Skeletal muscle tissue (tissue), 4 donors: ENCODE results near the gene NUDT5. TPM values are rescaled to one million over a fixed set of nuclear protein-coding genes. Genes with fewer than 3 reads are reported as not detected.
A peak's percentile ranks its signal among the peaks of the same experiment; 100 is the strongest.

Experiments used
- H3K27ac ChIP-seq: one replicate; pipeline ENCODE4 v1.7.0; 2013; ENCODE audit warnings: mild to moderate bottlenecking, low read depth, low read length, inconsistent platforms
- H3K27me3 ChIP-seq, 3 donors: one replicate each; pipeline ENCODE4 v1.7.0; 2013; ENCODE audit warnings: low read length in 3 of 3; ENCODE audit not compliant: control insufficient read depth in 3 of 3, insufficient read depth in 3 of 3
- H3K36me3 ChIP-seq, 3 donors: one replicate each; pipeline ENCODE4 v1.7.0; 2013; ENCODE audit warnings: low read length in 3 of 3; ENCODE audit not compliant: control insufficient read depth in 3 of 3, insufficient read depth in 3 of 3
- H3K4me1 ChIP-seq, 3 donors: one replicate each; pipeline ENCODE4 v1.7.0; 2013; ENCODE audit warnings: low read length in 3 of 3, mild to moderate bottlenecking in 3 of 3; ENCODE audit not compliant: control insufficient read depth in 3 of 3, insufficient read depth in 3 of 3
- H3K4me3 ChIP-seq, 3 donors: one replicate each; pipeline ENCODE4 v1.7.0; 2013; ENCODE audit warnings: low read length in 3 of 3
- H3K9ac ChIP-seq, 3 donors: one replicate each; pipeline ENCODE4 v1.7.0; 2013; ENCODE audit warnings: low read length in 3 of 3, mild to moderate bottlenecking in 3 of 3, moderate library complexity in 2 of 3, low read depth in 1 of 3
- H3K9me3 ChIP-seq, 3 donors: one replicate each; pipeline ENCODE4 v1.7.0; 2013; ENCODE audit warnings: low read length in 3 of 3; ENCODE audit not compliant: control insufficient read depth in 3 of 3
- total RNA-seq: library from RNA; depleted of rRNA; stranded (reverse); fragments of >200 nt; gene quantifications from one replicate; pipeline ENCODE4 v1.2.3, GENCODE V29; 2014
- donor health status: Osteomylitis.

The NUDT5 gene
- total RNA-seq, 1 donor from 2014 or later: 15.7 TPM

DNA sequence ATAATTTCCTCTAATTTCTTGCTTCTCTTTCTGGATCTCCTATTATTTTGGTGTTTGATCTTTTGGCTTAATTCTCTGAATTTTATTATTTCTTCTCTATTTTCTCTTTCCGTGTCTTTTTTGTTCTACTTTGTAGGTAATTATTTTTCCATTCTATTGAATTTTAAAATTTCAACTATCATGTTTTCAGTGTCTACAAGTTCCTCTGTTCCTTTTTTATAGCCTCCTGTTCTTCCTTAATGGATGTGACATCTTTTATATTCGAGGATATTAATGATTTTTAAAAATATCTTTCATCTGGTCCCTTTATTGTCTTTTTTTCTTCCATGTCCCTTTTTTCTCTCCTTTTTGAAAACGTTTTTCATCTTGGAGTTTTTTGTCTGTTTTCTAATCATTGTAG, 11.4 kb upstream of the NUDT5 start:
- Histone ChIP-seq H3K27me3 (no peaks in the 10 kb centered on the region), H3K9ac (no peak overlapping the region), H3K27ac (no peak overlapping the region), H3K36me3 (peaks cover 16 to 29% (median 16%) of the 10 kb centered on the region in 3 donors), H3K9me3 (no peaks in the 10 kb centered on the region), H3K4me3 (no peak overlapping the region), H3K4me1 (no peaks in the 10 kb centered on the region)

DNA sequence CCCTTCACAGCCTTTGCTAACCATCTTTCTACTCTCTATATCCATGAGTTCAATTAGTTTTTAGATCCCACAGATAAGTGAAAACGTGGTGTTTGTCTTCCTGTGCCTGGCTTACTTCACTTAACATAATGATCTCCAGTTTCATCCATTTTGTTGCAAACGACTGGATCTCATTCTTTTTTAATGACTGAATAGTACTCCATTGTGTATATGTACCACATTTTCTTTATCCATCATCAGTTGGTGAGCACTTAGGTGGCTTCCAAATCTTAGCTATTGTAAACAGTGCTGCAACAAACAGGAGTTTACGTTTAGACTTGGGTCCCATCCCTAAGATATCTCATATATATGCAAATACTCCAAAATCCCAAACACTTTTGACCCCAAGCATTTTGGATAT, 9.4 kb upstream of the NUDT5 start:
- no peaks in the 10 kb centered on the region for H3K27me3 ChIP-seq
- no peak overlapping the region for H3K4me3 ChIP-seq
- H3K4me1 ChIP-seq: no peaks in the 10 kb centered on the region
- no peaks in the 10 kb centered on the region for H3K9me3 ChIP-seq
- H3K9ac ChIP-seq: no peak overlapping the region
- peaks cover 12 to 27% (median 18%) of the 10 kb centered on the region in 3 donors for H3K36me3 ChIP-seq
- H3K27ac ChIP-seq: no peak overlapping the region

DNA sequence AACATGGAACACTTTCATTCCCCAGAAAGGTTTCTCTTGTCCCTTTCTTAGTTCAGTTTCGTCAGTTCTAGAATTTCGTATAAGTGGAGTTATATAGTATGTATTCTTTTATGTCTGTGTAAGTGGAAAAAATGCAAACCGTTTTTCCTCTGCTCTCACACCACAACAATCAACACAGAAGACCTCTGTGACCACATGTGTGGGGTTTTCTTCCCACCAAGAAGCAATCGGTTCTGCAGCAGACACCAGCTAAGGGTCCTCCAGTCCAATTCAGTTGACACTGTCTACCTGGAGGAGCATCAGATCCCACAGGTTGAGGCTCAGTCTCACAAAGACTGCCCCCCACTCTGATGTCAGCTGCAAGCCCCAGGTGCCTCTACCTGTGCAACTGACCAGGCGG, 6.5 kb upstream of the NUDT5 start:
- H3K36me3 ChIP-seq: peaks cover 6 to 29% (median 17%) of the 10 kb centered on the region in 3 donors
- no peaks in the 10 kb centered on the region for H3K9me3 ChIP-seq
- H3K9ac ChIP-seq: no peak overlapping the region
- peaks cover 0 to 6% (median 4%) of the 10 kb centered on the region in 3 donors for H3K4me1 ChIP-seq
- H3K4me3 ChIP-seq: no peak overlapping the region
- no peaks in the 10 kb centered on the region for H3K27me3 ChIP-seq
- no peak overlapping the region for H3K27ac ChIP-seq

DNA sequence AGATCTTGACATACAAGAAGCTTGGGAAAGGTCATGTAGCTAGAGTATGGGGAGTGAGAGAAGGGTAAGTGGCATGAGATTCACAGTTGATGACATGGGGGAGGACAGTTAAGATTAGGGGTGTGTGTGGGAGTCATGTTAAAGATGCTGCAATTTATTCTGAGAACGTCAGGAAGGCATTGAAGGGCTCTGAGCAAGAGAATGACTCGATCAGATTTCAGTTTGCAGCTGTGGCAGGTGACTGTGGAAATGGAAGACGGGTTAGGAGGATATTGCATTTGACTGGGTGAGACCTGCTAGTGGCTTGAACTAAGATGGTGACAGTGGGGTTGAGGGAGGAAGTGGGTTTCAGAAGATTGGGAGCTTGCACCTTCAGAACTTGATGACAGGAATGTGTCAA, 5.9 kb upstream of the NUDT5 start:
- Histone ChIP-seq H3K9ac (no peak overlapping the region), H3K4me3 (no peak overlapping the region), H3K36me3 (peaks cover 6 to 29% (median 17%) of the 10 kb centered on the region in 3 donors), H3K4me1 (peaks cover 2 to 12% (median 4%) of the 10 kb centered on the region in 3 donors), H3K27me3 (no peaks in the 10 kb centered on the region), H3K27ac (no peak overlapping the region), H3K9me3 (no peaks in the 10 kb centered on the region)

DNA sequence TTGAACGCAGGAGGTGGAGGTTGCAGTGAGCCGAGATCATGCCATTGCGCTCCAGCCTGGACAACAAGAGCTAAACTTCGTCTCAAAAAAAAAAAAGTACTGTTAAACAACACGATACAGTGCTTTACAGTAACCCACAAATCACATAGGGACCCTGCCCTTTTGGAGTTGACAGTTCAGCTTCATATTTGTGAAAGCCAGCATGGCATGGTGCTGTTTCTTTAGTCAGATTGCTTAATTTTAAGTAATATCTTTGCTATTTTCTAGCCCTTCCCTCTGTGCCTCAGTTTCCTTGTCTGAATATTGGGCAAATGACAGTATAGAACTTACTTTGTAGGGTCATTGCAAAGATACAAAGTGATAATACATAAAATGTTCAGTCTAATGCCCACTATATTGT, 5.2 kb upstream of the NUDT5 start:
- peaks cover 6 to 29% (median 17%) of the 10 kb centered on the region in 3 donors for H3K36me3 ChIP-seq
- no peaks in the 10 kb centered on the region for H3K27me3 ChIP-seq
- no peak overlapping the region for H3K9ac ChIP-seq
- no peak overlapping the region for H3K4me3 ChIP-seq
- no peaks in the 10 kb centered on the region for H3K9me3 ChIP-seq
- no peak overlapping the region for H3K27ac ChIP-seq
- H3K4me1 ChIP-seq: peaks cover 2 to 12% (median 10%) of the 10 kb centered on the region in 3 donors

DNA sequence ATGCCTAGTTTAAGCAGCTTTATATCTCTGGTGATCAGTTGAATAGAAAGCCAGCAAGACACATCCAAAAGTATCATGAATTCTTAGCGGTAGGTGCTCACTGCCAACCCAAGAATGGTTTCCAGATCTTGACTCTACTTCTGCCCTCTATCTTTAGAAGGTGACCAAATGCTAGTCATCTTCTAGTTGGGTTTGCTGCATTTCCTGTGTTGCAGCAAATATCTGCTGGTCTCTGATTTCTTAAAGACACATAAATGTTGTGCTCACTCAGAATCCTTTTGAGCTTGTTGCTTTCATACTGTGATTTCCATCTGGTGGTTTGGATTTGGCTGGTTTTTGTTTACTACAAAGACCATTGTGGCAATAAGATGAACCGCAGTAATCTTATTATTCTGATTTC, 2.5 kb upstream of the NUDT5 start:
- Histone ChIP-seq H3K27ac (no peak overlapping the region), H3K36me3 (peaks cover 6 to 20% (median 17%) of the 10 kb centered on the region in 3 donors), H3K27me3 (no peaks in the 10 kb centered on the region), H3K4me1 (peaks cover 8 to 25% (median 22%) of the 10 kb centered on the region in 3 donors), H3K9ac (no peak overlapping the region), H3K4me3 (no peak overlapping the region), H3K9me3 (no peaks in the 10 kb centered on the region)

DNA sequence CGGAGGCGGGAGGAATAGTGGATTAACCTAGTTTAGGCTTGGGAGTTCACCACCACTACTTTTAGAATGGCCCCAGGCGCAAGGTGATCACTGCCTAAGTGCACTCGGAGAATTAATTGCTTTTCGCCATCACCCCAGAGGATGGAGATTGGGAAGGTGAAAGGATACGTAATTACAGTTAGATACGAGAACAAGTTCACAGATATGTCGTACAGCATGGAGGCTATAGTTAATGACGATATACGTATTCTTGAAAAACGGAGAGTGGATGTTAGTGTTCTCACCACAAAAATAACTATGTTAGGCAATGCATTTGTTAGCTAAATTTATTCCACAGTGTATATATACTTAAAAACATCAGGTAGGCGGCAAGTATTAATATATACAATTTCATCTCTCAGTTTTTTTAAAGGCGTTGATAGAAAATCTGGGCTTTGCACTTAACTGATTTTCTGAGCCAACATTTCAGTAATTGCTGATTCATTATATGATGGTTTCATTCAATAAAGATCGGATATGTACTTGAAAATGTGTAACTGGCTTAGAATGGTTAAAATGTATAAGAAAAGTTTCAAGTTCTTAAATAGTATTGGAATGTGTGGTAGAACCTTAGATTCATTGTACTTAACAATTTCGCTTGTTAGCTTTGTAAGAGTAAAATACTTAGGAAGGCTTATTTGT, 980 bp upstream of the NUDT5 start:
- peaks cover 3 to 18% (median 12%) of the 10 kb centered on the region in 3 donors for H3K36me3 ChIP-seq
- no peaks in the 10 kb centered on the region for H3K27me3 ChIP-seq
- H3K9ac ChIP-seq: peak overlapping the region; percentile 93 to 98 (median 96)
- peaks cover 8 to 25% (median 22%) of the 10 kb centered on the region in 3 donors for H3K4me1 ChIP-seq
- H3K4me3 ChIP-seq: peak overlapping the region; percentile 98 to 99 (median 98)
- no peaks in the 10 kb centered on the region for H3K9me3 ChIP-seq
- peak overlapping the region; percentile 93 for H3K27ac ChIP-seq

DNA sequence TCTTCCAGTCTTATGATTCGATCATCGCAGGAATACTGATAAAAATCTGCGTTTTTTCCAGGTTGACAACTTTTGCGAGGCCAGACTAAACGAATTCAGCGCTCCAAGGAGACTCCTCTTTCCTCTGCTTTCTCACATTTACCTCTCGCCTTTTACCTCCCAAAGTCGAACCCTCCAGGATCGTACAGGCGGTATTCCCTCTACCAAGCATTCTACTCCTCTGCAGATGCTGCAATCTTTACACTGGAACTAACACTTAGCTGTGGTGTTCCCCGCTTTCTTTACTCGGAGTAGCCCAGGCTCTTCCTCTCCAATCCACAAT, 449 bp downstream of the NUDT5 start:
- H3K9ac ChIP-seq: peak overlapping the region; percentile 93 to 98 (median 96)
- H3K27me3 ChIP-seq: no peaks in the 10 kb centered on the region
- H3K4me1 ChIP-seq: peaks cover 10 to 25% (median 22%) of the 10 kb centered on the region in 3 donors
- H3K36me3 ChIP-seq: peaks cover 0 to 8% (median 5%) of the 10 kb centered on the region in 3 donors
- H3K9me3 ChIP-seq: no peaks in the 10 kb centered on the region
- H3K4me3 ChIP-seq: peak overlapping the region; percentile 98 to 99 (median 98)
- peak overlapping the region; percentile 93 for H3K27ac ChIP-seq

DNA sequence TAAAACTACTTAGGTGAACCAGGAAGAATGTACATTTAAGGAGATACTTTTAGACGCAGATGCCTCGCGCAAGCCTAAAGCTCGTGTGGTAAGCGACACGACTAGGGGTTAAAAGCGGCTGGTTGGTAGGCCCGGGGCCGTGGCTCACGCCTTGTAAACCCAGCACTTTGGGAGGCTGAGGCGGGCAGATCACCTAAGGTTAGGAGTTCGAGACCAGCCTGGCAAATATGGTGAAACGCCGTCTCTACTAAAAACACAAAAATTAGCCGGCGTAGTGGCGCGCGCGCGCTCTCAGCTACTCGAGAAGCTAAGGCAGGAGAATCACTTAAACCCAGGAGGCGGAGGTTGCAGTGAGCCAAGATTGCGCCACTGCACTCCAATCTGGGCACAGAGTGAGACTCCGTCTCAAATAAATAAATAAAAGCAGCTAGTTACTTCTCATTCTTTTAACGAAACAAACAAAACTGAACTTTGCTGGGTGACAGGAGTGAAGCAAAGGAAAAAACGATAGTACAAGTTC, 879 bp downstream of the NUDT5 start:
- peaks cover 0 to 8% (median 5%) of the 10 kb centered on the region in 3 donors for H3K36me3 ChIP-seq
- peak overlapping the region; percentile 98 to 99 (median 98) for H3K4me3 ChIP-seq
- H3K4me1 ChIP-seq: peaks cover 10 to 25% (median 22%) of the 10 kb centered on the region in 3 donors
- H3K27me3 ChIP-seq: no peaks in the 10 kb centered on the region
- peak overlapping the region; percentile 93 for H3K27ac ChIP-seq
- no peaks in the 10 kb centered on the region for H3K9me3 ChIP-seq
- peak overlapping the region; percentile 93 to 98 (median 96) for H3K9ac ChIP-seq

DNA sequence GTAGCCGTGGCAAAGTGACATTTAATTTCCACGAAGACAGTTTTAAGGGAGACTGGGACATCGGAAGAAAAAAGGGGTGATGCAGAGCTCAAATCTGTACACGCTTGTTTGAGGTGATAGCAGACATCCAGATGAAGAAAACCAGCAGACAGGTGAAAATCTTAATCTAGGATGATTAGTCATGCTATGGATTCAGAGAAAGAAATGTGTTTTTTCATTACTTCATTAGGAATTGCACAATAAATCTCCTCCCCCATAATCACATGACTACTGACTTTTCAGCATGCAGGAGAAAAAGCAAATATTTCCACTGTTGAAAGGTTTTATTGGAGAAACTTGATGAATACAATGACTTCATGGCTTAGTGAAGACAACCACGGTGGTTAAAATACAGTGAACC, 2.5 kb downstream of the NUDT5 start:
- Histone ChIP-seq H3K4me1 (peaks cover 10 to 24% (median 20%) of the 10 kb centered on the region in 3 donors), H3K9ac (no peak overlapping the region), H3K4me3 (no peak overlapping the region), H3K27me3 (no peaks in the 10 kb centered on the region), H3K36me3 (peaks cover 0 to 3% (median 0%) of the 10 kb centered on the region in 3 donors), H3K9me3 (no peaks in the 10 kb centered on the region), H3K27ac (no peak overlapping the region)
